Measurements from ENCODE around the gene PBX1.

Gene PBX1

GRCh38 chr1:164813776-164814175, 254.8 kb downstream of the PBX1 start:
- DNase-seq (ENCODE audit: low read depth, low spot score), result no peak

- DNase-seq (ENCODE audit: low read depth, low spot score), result no peak
Observed at GRCh38 chr1:164821648-164822047, 262.7 kb downstream of the PBX1 start.

DNA sequence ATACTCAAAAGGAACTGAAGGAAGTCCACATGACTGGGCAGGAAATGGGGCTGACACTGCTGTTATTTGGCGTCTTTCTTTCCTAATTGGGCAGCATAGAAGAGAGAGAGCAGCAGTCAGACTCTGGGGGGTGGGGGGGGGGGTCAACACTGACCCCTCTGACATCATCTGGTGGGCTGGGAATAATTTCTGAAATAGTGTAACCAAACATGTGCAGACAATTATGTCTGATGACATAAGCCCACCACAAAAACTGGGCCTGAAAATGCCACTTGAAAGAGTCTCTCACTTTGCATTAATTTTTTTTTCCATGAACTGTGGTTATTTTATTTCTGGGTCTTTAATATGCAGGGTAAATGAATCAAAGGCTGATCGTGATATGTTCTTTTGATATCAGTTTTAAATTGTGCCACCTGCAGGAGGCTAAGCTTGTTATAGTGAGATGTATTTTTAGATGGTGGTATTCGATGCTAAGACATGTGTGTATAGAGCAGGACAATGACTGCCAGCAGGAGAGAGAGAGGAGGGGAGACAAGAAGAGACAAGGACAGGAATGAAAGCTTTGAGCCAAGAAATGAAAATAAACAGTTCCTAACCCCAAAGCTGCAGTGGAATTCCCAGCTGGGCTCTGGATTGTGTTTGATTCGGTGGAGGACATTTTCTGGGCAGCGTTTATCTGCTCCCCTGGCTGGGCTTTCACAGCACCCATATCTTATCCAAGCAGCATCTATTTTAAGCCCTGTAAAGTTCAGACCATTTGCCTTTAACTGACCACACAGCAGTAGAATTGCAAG, 264.7 kb downstream of the PBX1 start:
- no peak for DNase-seq (ENCODE audit: low read depth, low spot score)

- no peak for DNase-seq (ENCODE audit: low read depth, low spot score)
Observed at GRCh38 chr1:164824542-164824941, 265.6 kb downstream of the PBX1 start.

GRCh38 chr1:164830628-164831027, 271.6 kb downstream of the PBX1 start:
- no peak for DNase-seq (ENCODE audit: low read depth, low spot score)

GRCh38 chr1:164834641-164835040, 275.7 kb downstream of the PBX1 start:
- no peak for DNase-seq (ENCODE audit: low read depth, low spot score)

- no peak for DNase-seq (ENCODE audit: low read depth, low spot score)
Observed at GRCh38 chr1:164836614-164837018, 277.6 kb downstream of the PBX1 start.

GRCh38 chr1:164838786-164839185, 279.8 kb downstream of the PBX1 start:
- no peak for DNase-seq (ENCODE audit: low read depth, low spot score)

DNA sequence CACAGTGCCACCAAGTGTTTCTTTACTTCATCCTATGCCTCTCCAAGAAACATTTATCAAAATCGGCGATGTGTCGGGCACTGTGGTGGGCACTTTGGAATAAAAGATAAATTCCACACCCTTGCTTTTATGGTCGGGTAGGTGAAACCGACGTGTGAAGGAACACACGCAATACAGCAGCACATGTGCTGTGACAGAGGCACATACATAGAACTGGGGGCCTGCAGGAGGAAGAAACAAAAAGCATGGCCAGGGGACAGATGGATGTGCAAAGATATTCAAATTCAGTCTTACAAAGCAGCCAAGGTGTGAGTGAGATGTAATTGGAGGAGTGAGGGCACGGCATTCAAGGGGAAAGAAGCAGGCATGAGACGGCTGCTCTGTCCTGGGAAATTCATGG, 282.0 kb downstream of the PBX1 start:
- no peak for DNase-seq (ENCODE audit: low read depth, low spot score)

DNA sequence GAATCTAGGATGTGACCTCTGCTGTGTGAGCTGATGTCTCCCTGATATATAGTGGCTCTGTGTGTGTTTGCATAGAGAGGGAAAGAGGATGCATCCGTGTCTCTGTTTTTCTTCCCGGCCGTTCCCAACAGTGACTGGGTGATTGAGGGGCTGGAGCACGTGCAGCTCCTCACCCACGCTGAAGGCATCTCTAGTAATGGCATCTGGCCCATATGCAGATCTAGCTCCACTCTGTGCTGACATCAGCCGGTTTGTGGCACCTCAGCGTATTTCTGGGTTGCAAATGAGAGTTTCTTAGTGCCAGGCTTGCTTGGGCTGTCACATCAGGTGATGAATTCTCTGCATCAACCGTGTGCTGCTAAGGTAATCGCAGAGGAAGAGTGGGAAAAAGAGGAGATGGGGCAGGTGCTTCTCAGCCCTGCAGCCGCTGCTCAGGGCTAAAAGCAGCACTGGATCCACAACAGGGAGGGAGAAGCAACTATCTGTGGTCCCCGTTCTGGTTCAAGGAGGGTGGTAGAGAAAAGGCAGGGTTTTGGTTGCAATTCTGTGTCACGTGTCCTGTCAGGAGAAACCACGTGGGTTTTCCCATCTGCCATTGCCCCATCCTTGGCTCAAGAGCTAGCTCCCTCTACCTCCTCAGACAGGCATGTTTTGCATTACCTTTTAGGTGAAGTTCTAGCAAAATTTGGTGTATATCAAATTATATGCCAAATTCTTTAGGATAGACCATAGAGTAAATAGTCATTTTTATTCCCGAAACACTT, 282.9 kb downstream of the PBX1 start:
- no peak for DNase-seq (ENCODE audit: low read depth, low spot score)

GRCh38 chr1:164842870-164843269, 283.9 kb downstream of the PBX1 start:
- no peak for DNase-seq (ENCODE audit: low read depth, low spot score)

GRCh38 chr1:164843743-164844500, 284.9 kb downstream of the PBX1 start:
- no peak for DNase-seq (ENCODE audit: low read depth, low spot score)

DNA sequence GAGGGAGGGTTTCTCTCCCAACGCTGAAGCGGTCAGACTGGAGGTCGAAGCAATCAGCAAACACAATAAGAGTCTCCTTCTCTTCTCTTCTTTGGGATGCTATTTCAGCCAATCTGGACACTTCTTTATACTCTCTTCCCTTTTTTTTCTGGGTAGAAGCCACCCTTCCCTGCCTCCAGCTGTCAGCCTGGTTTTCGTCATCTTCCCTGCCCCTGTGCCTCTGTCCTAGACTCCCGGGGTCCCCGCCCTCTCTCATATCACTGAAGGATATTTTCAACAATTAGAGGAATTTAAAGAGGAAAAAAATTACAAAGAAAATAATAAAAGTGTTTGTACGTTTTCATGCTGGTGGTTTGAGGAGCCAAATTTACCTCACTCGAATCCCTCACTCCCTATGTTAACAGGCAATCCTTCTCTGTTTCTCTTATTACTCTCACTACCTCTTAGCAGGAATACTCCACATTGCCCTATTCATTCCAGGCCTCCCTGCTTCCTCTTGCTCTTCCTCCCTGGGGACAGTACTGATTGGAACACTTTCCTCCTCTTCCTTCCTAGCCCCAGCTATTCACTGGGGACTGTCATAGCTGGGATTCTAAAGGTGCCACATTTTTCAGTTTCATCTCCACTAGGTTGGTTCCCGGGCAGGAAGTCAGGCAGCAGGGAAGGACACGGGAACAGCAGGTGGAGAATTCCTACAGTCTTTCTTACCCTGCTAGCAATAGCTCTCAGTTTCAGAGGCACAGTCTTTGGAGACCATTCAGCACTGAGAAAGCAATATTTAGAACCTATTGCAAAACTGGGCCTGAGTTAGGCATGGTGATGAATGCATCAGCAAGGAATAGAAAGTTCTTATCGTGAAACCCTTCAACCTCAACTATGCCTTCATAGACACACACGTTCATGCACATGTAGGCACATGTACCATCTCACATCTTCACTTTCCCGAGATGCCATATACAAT, 288.0 kb downstream of the PBX1 start:
- no peak for DNase-seq (ENCODE audit: low read depth, low spot score)

DNA sequence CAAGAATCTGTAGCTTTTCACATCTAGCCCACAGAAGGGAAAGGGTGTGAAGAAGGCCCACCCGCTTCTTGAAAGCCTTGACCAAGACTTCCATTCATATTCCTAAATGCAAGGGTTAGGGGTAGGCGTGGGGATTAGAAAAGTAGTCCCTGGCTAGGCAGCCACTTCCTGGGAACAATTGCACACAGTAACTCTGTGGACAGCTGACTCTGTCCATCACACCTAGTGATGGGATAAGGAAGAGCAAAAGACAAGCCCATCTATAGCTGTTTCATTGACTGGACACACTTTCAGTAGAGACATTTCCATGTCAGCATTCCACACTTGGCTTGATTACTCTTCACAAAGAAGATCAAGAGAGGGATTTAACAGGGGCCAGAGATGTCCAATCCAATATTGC, 294.2 kb downstream of the PBX1 start:
- no peak for DNase-seq (ENCODE audit: low read depth, low spot score)

DNA sequence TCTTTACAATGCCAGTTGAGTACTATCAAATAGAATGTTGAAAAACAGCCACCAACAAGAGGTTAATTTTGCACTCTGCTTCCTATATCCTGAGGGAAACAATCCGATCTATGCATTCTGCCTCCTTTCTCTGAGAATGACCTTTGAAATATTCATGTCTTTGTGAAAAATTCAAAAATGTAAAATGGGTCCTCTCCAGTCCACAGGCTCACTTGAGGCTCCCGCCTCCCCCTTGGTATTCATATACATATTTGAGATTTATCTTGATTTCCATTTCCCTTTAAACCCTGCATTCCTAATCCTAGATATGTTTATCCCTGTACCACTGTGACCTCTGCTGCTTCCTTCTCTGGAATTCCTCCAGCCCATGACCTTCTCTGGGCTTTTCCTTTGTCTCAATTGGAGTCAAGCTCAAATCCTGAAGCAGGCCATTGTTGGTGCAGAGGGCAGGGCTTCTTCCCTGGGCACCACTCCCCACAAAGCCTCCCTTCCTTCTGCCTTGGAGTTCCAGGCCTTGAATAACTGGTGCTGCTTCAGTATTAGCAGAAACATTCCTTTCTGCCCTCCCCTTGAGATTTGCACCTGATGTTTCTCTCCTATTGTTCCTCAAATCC, 296.8 kb downstream of the PBX1 start:
- DNase-seq (ENCODE audit: low read depth, low spot score), result no peak

DNA sequence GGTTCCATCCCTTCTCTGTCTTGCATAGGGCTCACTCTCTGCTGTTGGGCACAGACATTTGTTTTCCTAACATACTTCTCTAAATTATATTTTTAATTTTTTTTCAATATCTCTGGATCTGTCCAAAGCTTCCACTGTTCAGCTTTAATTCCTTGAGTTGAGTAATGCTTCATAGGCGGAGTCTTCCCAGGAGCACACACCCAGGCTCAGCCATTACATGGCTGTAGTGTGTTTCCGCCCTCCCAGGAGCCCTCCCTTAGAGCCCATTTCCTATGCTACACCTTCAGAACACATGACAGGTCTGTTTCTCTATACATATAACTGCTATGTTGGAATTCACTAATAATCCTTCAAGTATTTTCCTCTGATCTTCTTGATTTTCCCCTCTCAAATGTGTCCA, 297.4 kb downstream of the PBX1 start:
- DNase-seq (ENCODE audit: low read depth, low spot score), result no peak

DNA sequence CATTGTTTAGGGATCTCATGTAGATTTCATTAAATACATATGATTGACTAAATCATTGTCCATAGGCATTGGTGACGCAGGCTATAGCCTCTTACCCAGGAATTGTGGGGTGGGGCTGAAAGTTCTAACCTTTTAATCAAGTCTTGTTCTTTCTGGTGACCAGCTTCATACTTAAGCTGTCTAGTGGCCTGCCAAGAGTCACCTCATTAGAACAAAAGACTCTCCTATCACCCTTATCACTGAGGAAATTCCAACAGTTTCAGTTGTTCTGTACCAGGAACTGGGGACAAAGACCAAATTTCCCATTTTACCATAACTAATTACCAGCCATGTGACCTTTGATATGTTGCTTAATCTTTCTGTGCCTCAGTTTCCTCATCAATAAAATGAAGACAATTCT, 298.5 kb downstream of the PBX1 start:
- no peak for DNase-seq (ENCODE audit: low read depth, low spot score)

- no peak for DNase-seq (ENCODE audit: low read depth, low spot score)
Observed at GRCh38 chr1:164858096-164858632, 299.2 kb downstream of the PBX1 start.

DNA sequence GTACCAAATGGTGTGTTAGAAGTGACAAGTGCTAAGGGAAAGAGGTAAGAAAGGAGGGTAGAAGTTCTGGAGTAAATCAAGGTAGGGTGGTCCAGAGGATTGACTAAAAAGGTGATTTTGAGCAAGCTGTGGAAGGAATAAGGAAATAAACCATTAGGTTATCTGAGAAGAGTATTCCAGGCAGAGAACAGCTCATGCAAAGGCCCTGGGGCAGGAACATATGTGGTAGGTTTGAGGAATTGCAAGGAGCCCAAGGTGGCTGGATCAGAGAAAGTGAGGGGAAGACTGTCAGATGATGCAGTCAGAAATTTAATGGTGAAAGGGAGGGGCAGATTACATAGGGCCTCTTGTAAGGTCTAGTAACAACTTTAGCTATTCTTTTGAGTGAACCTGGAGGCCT, 302.6 kb downstream of the PBX1 start:
- DNase-seq (ENCODE audit: low read depth, low spot score), result no peak

- no peak for DNase-seq (ENCODE audit: low read depth, low spot score)
Observed at GRCh38 chr1:164863056-164863455, 304.1 kb downstream of the PBX1 start.

GRCh38 chr1:164864161-164864560, 305.2 kb downstream of the PBX1 start:
- DNase-seq (ENCODE audit: low read depth, low spot score), result no peak
